GM21576 (cell line): Measurements from ENCODE around the gene PRKAG2.

Source experiments
- ATAC-seq: cut with Tn5 transposase; IDR thresholded peaks from one replicate; pipeline ENCODE4 v1.9.1; 2021; ENCODE audit warnings: mild to moderate bottlenecking, moderate library complexity; ENCODE audit not compliant: unreplicated experiment

PRKAG2 gene

DNA sequence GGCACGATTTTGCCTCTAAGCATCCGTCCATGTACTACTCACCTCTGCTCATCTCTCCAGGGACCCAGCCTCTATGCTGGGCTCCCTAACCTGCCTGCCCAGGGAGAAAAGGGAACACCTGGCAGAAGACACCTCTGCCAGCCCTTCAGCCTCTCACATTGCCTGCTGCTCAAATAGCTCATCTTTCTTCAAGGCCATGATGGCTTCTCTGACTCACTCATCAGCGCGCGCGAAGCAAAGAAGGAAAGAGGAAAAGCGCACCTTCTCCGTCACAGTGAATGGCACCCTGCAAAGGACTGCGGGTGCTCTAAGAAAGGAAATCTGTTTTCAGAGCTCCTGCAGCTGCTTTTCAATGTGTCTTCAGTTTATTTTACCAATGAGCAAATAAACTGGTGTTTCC is 174.0 kb downstream of the PRKAG2 start:
- no peak for ATAC-seq

DNA sequence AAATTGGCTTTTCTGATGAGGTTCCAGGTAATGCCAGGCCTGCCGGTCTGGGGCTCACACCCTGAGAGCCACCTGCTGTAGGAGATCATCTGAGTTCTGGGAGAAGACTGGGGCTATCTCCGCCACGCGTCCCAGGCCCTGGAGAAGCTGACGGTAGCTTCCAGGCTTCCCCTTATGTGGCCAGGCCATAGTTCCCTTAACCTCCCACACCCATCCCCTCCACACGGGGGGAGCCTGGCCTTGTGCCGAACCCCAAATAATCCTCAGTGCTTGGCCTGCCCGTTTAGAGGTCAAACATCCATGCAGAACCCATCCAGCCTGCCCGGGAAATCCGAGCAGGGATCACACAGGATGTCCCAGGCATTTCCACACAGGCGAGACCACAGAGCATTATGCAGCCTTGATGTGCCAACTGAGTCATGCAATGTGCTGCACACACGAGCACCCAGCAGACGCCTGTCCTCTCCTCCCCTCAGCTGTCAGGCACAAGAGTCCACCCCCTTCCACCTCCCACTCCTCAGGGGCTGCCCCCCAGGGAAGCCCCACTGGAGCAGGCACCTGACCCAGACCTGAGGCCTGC is 176.2 kb downstream of the PRKAG2 start:
- ATAC-seq: no peak

DNA sequence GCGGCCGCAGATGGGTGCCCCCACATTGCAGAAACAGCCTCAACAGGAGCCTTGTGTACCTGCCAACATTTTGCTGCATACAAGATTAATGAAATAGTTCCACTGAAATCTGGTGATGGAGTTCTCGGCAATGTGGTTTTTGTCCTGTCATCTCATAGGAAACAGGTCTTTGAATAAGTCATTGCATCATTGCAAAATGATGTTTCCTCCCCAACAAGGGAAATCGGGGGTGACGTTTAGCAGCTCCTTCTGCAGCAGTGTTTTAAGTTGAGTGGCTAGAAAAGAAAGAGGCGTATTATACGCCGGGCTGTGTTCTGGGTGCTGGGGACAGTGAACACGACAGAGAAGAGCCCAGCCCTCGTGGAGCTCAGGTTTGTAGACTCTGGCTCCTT is 177.0 kb downstream of the PRKAG2 start:
- ATAC-seq: no peak

- no peak for ATAC-seq
Observed at GRCh38 chr7:151699147-151699927, 177.6 kb downstream of the PRKAG2 start.

GRCh38 chr7:151697942-151698341 is 179.0 kb downstream of the PRKAG2 start:
- ATAC-seq: no peak

DNA sequence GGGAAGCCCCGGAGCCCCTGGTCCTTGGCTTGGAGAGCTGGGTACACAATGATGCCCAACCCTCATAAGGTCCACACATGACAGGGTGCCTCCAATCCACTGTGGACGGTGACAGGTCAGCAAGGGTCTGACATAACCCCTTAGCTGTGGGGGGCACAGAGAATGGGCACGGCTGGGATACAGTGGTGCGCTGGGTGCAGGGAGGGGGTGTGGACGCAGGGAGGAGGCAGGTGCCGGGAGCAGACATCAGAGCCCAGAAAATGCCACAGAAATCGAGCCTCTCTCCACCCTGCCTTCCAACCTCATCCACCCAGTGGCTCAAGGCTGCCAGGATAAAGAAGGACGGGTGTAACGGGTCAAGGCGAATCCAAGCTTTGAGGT is 179.4 kb downstream of the PRKAG2 start:
- ATAC-seq: no peak

GRCh38 chr7:151696721-151697514 is 180.0 kb downstream of the PRKAG2 start:
- ATAC-seq: no peak

DNA sequence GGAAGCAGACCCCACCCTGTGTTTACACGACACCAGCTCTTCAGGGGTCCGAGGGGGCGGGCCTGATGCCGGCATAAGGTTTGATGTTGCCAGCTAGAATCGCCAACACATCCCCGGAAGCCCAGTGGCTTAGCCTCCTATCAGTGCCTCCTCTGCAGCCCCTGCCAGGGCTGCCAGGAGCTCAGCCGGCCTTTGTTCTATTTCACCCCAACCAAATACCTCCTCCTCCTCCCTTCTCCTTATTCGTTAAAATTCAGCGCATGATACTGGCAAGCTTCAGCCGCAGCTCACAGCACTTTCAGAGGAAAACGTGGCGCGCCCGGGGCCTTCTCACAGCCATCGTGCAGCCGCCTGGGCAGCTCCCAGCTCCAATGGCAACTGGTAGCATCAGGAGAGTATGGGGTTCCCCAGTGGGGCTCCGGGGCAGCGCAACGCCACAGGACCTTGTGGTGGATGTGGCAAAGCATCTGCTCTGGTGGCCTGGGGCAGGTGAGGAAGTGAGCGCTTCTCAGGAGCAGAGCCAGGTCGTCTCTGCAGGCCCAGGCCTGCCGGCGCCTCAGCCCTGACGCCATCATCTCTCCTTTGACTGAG is 180.9 kb downstream of the PRKAG2 start:
- no peak for ATAC-seq

DNA sequence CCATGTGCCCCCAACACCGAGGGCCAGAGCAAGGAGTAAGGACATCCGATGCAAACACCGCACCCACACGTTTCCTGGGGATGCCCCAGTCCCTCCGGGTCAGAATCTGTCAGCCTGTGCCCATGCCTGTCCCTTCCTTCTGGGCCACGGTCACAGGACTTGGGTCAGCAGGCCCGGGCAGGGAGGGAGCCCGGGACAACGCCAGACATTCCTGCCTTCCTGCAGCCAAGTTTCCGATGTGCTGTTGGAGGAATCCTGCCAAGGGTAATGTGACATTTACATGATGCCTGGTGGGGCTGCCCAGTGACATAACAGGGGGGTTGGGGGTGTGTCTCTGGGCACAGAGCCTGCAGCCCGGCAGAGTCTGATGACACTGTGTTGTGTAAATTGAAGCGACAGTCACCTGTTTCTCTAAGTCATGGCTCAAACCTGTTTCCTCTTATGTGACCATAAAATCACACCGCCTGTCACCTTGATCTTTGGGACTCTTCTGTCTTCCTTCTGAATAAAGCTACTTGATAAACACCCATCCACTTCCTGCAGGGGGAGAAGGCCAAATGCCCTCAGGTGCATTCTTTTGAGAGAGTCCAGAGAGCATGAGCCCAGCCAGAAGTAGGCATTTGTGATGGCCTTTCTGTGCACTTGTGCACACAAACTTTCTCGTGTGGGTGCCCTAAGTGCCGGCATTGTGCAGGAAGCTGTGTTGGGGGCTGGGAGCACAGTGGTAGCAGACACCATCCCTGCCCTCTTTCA is 181.9 kb downstream of the PRKAG2 start:
- no peak for ATAC-seq

DNA sequence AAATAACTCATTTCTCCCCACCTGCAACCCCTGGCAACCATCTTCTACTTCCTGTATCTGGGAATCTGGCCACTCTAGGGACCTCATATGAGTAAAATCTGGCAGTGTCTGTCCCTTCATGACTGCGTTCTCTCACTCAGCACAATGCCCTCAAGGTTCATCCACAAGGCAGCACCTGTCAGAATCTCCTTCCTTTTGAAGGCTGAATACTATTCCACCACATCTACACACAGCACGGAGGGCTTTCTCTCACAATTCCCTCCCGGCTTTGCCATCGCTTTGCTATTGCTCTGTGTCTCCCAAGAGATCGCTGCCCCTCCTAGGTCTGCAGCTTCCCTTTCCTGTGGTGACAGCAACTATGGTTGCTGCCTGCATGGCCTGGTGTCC is 182.5 kb downstream of the PRKAG2 start:
- ATAC-seq: no peak

GRCh38 chr7:151693140-151693539 is 183.8 kb downstream of the PRKAG2 start:
- no peak for ATAC-seq

DNA sequence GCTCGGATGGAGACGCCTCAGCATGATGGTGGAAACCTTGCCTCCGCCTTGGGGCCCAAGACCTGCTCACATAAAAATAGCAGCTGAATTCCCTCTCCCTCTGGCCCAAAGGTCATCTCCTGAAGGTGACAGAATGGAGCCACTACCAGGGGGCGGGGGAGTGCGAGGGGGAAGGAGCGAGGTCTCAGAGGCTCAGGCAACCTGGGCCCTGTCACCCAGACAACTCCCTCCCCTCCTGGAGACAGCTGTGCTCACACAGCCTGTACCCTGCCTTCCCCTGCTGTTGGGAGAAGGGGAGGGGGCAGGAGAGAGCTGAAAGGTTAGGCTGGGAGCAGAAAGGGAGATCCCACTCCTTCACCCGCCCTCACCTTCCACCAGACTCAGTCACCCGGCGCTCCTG is 184.2 kb downstream of the PRKAG2 start:
- no peak for ATAC-seq

- no peak for ATAC-seq
Observed at GRCh38 chr7:151691449-151691848, 185.5 kb downstream of the PRKAG2 start.

DNA sequence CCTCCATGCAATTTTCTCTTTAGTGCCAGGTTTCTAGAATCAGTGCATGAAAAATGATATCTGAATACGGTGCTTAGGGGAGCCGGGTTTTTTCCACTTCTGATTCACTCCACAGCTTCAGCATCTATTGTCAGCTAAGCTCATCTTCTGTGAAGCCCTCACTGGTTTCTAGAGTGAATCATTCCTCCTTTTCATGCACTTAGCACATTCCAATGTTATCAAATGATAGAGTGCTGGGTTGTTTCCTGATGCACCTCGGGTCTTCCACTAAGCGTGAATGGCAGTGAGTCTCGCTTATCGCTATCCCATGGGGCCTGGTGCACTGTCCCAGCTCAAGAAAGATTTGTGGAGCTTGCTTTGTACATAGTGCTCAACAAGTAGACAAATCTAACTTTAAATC is 186.3 kb downstream of the PRKAG2 start:
- no peak for ATAC-seq

- no peak for ATAC-seq
Observed at GRCh38 chr7:151689196-151689971, 187.5 kb downstream of the PRKAG2 start.

GRCh38 chr7:151688236-151688780 is 188.6 kb downstream of the PRKAG2 start:
- no peak for ATAC-seq

DNA sequence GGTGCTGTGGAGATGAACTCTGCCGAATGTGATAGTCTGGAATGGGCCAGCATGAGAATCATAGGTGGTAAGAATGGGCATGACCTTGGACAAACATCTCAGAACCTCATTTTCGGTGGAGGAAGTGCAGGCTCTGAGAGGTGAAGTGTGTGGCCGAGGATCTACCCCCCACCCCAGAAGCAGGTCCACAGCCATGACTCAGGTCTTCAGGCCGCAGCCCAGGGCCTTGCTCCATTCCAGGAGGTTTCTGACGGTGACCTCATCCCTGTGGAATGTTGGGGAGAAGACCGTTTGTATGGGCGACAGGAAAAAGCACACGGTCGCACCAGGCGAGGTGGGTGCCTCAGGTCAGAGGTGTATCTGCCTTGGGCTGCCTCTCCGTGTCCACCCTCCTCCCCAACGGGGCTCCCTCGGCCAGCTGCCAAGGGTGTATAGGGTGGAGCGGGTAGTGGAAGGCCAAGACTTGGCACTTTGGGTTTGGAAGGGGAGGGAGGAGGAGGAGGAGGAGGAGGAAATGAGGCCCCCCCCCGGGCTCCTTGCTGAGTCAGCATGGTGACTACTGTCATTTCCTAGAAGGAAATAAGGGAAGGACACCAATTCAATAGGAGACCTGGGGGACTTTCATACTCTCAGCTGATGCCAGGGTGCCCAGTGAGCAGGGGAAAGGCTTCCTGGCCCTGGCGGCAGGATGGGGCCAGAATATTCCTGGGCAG is 189.2 kb downstream of the PRKAG2 start:
- no peak for ATAC-seq

- no peak for ATAC-seq
Observed at GRCh38 chr7:151686826-151687225, 190.1 kb downstream of the PRKAG2 start.
